Upper lobe of right lung (tissue), 1 donor: ENCODE results near the gene PRPF40A. TPM values are rescaled to one million over a fixed set of nuclear protein-coding genes. Genes with fewer than 3 reads are reported as not detected.
A peak's percentile ranks its signal among the peaks of the same experiment; 100 is the strongest.
"Not testable (repeated sequence)": the region's sequence is repeated elsewhere in the genome, so short reads cannot be mapped to it uniquely, and the experiment has no call there.

Experiments used
- ATAC-seq: fragments of 200-7000 bp; cut with Tn5 transposase; one replicate; pipeline ENCODE4 v1.9.1; 2020; ENCODE audit warnings: mild to moderate bottlenecking, moderate library complexity
- DNase-seq: peaks from one replicate; pipeline ENCODE4 v3.0.0-alpha.2; 2020
- H3K27ac ChIP-seq: fragments of 200-600 bp; one replicate; pipeline ENCODE4 v1.8.0; 2022
- H3K27me3 ChIP-seq: fragments of 200-600 bp; one replicate; pipeline ENCODE4 v1.8.0; 2022; ENCODE audit warnings: mild to moderate bottlenecking
- H3K36me3 ChIP-seq: fragments of 200-600 bp; one replicate; pipeline ENCODE4 v1.8.0; 2022
- H3K4me1 ChIP-seq: fragments of 200-600 bp; one replicate; pipeline ENCODE4 v1.8.0; 2022
- H3K4me3 ChIP-seq: fragments of 200-600 bp; one replicate; pipeline ENCODE4 v1.8.0; 2022; ENCODE audit warnings: mild to moderate bottlenecking
- H3K9me3 ChIP-seq: fragments of 200-600 bp; one replicate; pipeline ENCODE4 v1.8.0; 2022
- intact Hi-C: fragments of 100-400 bp; cut with DNase I; formaldehyde crosslinking; loops from one replicate; pipeline ENCODE4 v1.11.0; 2022
- long read RNA-seq: library from polyadenylated mRNA; unstranded; transcript quantifications from one replicate; pipeline ENCODE4 v2.0.0, GENCODE V29; 2021
- total RNA-seq: library from RNA; stranded (reverse); fragmentation: NEBNext Ultra II Directional; extraction: Animal tissue kit (Norgen Biotek cat#: 25700); gene quantifications from one replicate; pipeline ENCODE4 v1.2.1, GENCODE V29; 2021
- TF ChIP-seq, protein P1 (sequence below): fragments of 200-600 bp; IDR thresholded peaks from one replicate; pipeline ENCODE4 v1.8.0; 2022; ENCODE audit warnings: antibody characterized with exemption
- donor health status: DM: no; HTN: yes; CAD: no; lungs with severe emphysema.

Gene PRPF40A
- 71.6 TPM for total RNA-seq
- long read RNA-seq, partial matches to known transcripts, result 14 of 76 reads
- long read RNA-seq, other reads (novel, unspliced or antisense), result 62 of 76 reads

DNA sequence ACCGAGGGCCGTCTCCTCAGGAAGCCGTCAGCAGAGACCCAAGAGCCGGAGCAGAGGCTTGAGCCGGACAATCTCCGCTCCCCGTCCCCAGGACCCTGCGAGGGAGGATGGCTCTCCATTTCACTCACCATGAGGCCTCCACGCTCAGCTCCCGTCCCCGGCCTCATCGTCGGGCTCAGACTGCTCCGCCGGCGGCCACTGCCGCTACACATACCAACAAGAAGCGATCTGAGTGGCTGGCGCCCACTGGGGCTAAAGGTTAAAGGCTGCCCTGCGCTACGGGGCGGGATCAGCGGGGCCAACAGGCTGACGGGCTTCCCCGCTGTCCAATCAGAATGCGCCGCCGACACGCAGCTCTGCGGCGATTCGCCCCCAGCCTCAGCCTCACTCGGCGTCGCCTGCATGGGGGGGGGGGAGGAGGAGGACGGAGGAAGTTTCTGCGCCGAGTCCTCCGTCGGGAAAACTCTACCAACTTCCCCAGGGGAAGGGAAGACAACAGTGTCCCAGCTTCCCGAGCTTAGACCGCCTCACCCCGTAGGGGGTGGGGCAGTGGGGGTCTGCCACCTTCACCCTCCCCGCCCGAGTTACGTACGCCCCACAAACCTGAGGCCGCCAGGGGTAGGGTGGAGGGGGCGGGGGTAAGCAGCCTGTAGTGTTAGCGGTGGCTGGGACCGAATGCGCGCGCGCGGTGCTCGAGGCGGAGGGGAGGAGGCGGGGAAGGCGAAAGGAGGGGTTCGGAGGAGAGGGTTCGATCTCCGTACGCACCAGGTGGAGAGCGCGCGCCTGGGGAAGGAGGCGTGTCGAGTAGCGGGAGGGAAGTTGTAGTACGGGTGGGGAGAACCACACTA lies at the start of gene PRPF40A:
TSS of gene PRPF40A (minus strand) at position 234 of the 848 bp plus-strand sequence. CDS start at position 212, 22 bp downstream.
- intact Hi-C loops, result no loop called here
- ATAC-seq, result peak; percentile 93

DNA sequence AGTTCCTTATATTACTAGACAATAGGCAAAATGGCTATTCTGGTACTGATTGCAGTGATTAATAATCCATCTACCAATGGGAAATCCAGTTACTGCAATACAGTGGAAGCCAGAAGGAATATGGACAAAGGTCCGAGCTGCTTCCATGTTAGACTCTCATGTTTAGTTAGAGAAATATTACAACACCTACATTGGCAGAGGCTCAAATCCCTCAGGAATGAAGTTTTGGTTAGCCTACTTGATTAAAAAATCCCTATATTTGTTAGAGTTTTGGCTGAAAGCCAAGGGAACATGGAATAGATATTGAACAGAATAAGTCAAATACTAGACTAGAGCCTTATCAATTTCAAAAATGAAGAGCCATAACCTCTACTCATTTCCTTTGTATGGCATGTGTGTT lies 49.7 kb upstream of the PRPF40A start:
- H3K4me3 ChIP-seq, result no peak overlapping the region
- intact Hi-C loops, result no loop called here
- H3K27me3 ChIP-seq, result no peaks in the 10 kb centered on the region
- H3K9me3 ChIP-seq, result no peaks in the 10 kb centered on the region
- H3K27ac ChIP-seq, result no peak overlapping the region
- peaks cover 3% of the 10 kb centered on the region for H3K36me3 ChIP-seq
- TF ChIP-seq, protein P1, sequence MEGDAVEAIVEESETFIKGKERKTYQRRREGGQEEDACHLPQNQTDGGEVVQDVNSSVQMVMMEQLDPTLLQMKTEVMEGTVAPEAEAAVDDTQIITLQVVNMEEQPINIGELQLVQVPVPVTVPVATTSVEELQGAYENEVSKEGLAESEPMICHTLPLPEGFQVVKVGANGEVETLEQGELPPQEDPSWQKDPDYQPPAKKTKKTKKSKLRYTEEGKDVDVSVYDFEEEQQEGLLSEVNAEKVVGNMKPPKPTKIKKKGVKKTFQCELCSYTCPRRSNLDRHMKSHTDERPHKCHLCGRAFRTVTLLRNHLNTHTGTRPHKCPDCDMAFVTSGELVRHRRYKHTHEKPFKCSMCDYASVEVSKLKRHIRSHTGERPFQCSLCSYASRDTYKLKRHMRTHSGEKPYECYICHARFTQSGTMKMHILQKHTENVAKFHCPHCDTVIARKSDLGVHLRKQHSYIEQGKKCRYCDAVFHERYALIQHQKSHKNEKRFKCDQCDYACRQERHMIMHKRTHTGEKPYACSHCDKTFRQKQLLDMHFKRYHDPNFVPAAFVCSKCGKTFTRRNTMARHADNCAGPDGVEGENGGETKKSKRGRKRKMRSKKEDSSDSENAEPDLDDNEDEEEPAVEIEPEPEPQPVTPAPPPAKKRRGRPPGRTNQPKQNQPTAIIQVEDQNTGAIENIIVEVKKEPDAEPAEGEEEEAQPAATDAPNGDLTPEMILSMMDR, result no peak
- H3K4me1 ChIP-seq, result no peaks in the 10 kb centered on the region
- DNase-seq (no peak), ATAC-seq (no peak)

More for the DNA sequence above, at the start of gene PRPF40A:
- peaks cover 37% of the 10 kb centered on the region for H3K4me1 ChIP-seq
- H3K4me3 ChIP-seq, result peak within 1 kb of the TSS; percentile 96
- TF ChIP-seq, protein P1, result no peak
- DNase-seq, result peak; percentile 99
- peaks cover 33% of the 10 kb centered on the region for H3K36me3 ChIP-seq
- H3K27ac ChIP-seq, result peak within 1 kb of the TSS; percentile 97
- H3K9me3 ChIP-seq, result no peaks in the 10 kb centered on the region
- no peaks in the 10 kb centered on the region for H3K27me3 ChIP-seq

- no peak overlapping the region for H3K27ac ChIP-seq
- DNase-seq, result no peak
- no peaks in the 10 kb centered on the region for H3K27me3 ChIP-seq
- peaks cover 15% of the 10 kb centered on the region for H3K36me3 ChIP-seq
- H3K9me3 ChIP-seq, result no peaks in the 10 kb centered on the region
- H3K4me1 ChIP-seq, result no peaks in the 10 kb centered on the region
- TF ChIP-seq, protein P1, result no peak
- intact Hi-C loops, result no loop called here
- no peak for ATAC-seq
- no peak overlapping the region for H3K4me3 ChIP-seq
These were observed 46.4 kb upstream of the PRPF40A start for GRCh38 chr2:152763651-152764050.

DNA sequence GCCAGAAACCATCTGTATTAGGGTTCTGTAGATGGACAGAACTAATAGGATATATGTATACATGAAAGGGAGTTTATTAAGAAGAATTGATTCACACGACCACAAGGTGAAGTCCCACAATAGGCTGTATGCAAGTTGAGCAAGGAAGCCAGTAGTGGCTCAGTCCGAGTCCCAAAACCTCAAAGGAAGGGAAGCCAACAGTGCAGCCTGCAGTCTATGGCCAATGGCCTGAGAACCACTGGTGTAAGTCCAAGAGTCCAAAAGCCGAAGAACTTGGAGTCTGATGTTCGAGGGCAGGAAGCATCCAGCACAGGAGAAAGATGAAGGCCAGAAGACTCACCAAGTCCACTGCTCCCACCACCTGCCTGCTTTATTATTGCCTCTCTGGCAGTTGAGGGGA lies 45.9 kb upstream of the PRPF40A start:
- H3K4me1 ChIP-seq, DNase-seq, intact Hi-C loops: not testable (repeated sequence)

GRCh38 chr2:152762202-152762601 lies 44.9 kb upstream of the PRPF40A start:
- Histone ChIP-seq H3K36me3 (peaks cover 26% of the 10 kb centered on the region), H3K4me3 (no peak overlapping the region), H3K27me3 (no peaks in the 10 kb centered on the region), H3K4me1 (no peaks in the 10 kb centered on the region), H3K9me3 (no peaks in the 10 kb centered on the region), H3K27ac (no peak overlapping the region)
- TF ChIP-seq, protein P1, result no peak
- intact Hi-C loops, result no loop called here
- no peak for ATAC-seq
- no peak for DNase-seq

More for the DNA sequence above, 45.9 kb upstream of the PRPF40A start:
- not testable (repeated sequence) for H3K4me3 ChIP-seq, H3K27me3 ChIP-seq, H3K27ac ChIP-seq, H3K9me3 ChIP-seq, ATAC-seq
- peaks cover 18% of the 10 kb centered on the region for H3K36me3 ChIP-seq

- peaks cover 34% of the 10 kb centered on the region for H3K36me3 ChIP-seq
- TF ChIP-seq, protein P1, result no peak
- no peak for DNase-seq
- no peak overlapping the region for H3K27ac ChIP-seq
- intact Hi-C loops, result no loop called here
- no peaks in the 10 kb centered on the region for H3K9me3 ChIP-seq
- no peak for ATAC-seq
- no peak overlapping the region for H3K4me3 ChIP-seq
- H3K27me3 ChIP-seq, result no peaks in the 10 kb centered on the region
- no peaks in the 10 kb centered on the region for H3K4me1 ChIP-seq
These were observed 44.0 kb upstream of the PRPF40A start for GRCh38 chr2:152761214-152761613.
